Measurements from ENCODE around the gene AATK.
"Not testable (repeated sequence)": the region's sequence is repeated elsewhere in the genome, so short reads cannot be mapped to it uniquely, and the experiment has no call there.

The AATK gene

DNA sequence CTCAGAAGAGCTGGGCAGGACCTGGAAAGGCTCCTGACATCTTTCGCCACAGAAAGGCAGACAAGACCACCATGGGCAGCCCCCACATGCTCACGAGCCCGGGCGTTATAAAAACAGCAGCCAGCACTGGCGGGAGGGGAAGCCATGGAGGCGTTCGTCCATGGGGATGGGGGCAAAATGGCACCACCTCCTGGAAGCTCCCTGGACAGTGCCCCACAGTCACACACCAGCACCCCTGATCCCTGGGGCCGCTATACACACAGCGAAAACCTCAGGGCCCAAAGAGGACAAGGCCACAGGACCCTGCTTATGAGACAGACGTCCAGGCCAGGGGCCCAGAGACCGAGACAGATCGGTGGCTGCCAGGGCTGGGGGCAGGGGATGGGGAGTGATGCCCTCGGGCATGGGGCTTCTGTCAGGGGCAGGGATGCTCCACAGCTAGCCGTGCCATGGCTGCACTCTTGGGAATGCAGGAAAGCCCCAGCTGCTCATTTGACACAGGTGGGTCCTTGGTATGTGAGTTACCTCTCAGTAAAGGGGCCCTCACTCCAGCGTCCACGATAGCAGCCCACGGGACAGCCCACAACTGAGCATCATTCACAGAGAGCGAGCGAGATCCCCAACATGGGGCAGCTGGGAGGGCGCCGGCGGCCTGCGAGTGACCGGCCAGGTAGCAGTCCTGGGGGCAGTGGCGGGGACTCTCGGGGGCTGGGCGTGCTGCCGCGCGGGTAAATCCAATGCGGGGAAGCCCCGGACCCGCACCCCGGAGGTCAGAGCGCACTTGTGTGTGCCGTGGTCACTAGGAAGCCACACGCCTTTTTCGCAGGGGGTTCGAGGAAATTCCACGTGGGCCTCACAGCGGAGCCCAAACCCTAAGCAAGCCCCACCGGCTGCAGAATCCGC, 7.1 kb downstream of the AATK start:
- no peaks in the 10 kb centered on the region for H3K9me3 ChIP-seq (ENCODE audit: control insufficient read depth in 1 of 2, low read length in 2 of 2)
- H3K4me3 ChIP-seq (ENCODE audit: low read depth in 1 of 2, low read length in 2 of 2), result peak overlapping the region in 1 of 2 donors; percentile 44
- H3K4me1 ChIP-seq (ENCODE audit: control insufficient read depth in 1 of 2, insufficient read depth in 2 of 2, low read length in 2 of 2), result peaks cover 0 to 2% of the 10 kb centered on the region in 2 donors
- no peak overlapping the region for H3K27ac ChIP-seq (ENCODE audit: low read length)
- H3K27me3 ChIP-seq (ENCODE audit: low read depth, low read length), result no peaks in the 10 kb centered on the region
- no peaks in the 10 kb centered on the region for H3K36me3 ChIP-seq (ENCODE audit: control insufficient read depth in 1 of 2, insufficient read depth in 2 of 2, low read length in 2 of 2)

DNA sequence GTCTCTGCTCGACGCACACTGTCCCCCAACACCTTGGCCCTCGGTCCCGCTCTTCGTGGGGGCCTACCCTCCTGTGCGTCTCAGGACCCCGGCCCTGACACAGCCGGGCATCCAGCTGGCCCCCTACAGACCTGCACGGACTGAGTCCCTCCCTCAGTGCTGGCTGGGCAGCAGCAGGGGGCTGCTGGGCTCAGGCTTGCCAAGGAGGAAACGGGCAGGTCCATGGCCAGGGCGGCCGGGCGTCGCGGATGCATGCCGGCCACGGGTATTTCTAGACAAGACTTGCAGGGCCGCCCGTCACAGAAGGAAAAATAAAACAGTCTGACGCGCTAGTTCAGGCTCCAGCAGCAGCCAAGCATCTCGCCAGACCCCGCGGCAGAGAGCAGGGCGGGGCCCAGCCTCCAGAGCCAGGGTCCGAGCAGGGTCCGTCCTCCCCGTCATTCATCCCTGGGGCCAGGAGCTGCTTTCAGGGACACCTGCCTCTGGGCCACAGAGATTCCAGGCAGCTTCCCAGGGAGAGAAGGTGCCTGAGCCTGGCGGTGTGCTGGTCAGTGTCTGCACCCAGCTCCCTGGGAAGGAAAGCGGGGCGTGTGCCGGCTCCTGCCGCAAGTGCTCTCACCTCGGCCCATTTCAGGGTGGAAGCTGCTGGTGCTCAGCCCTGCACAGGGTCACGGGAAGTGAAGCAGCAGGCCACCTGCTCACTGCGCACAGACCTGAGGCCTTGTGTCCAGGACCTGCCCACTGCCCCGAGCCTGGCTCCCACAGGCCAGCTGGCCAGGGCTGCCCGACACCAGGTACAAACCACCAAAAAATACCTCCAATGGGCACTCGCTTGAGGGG, 8.0 kb downstream of the AATK start:
- H3K27ac ChIP-seq (ENCODE audit: low read length), result no peak overlapping the region
- no peaks in the 10 kb centered on the region for H3K36me3 ChIP-seq (ENCODE audit: control insufficient read depth in 1 of 2, insufficient read depth in 2 of 2, low read length in 2 of 2)
- H3K4me3 ChIP-seq (ENCODE audit: low read depth in 1 of 2, low read length in 2 of 2), result no peak overlapping the region

GRCh38 chr17:81156866-81157805, 8.9 kb downstream of the AATK start:
- Histone ChIP-seq H3K27me3 (ENCODE audit: low read depth, low read length) (no peaks in the 10 kb centered on the region), H3K4me1 (ENCODE audit: control insufficient read depth in 1 of 2, insufficient read depth in 2 of 2, low read length in 2 of 2) (no peaks in the 10 kb centered on the region), H3K27ac (ENCODE audit: low read length) (no peak overlapping the region), H3K36me3 (ENCODE audit: control insufficient read depth in 1 of 2, insufficient read depth in 2 of 2, low read length in 2 of 2) (no peaks in the 10 kb centered on the region), H3K4me3 (ENCODE audit: low read depth in 1 of 2, low read length in 2 of 2) (no peak overlapping the region), H3K9me3 (ENCODE audit: control insufficient read depth in 1 of 2, low read length in 2 of 2) (no peaks in the 10 kb centered on the region)

More for the DNA sequence above, 8.0 kb downstream of the AATK start:
- Histone ChIP-seq H3K9me3 (ENCODE audit: control insufficient read depth in 1 of 2, low read length in 2 of 2) (no peaks in the 10 kb centered on the region), H3K27me3 (ENCODE audit: low read depth, low read length) (no peaks in the 10 kb centered on the region), H3K4me1 (ENCODE audit: control insufficient read depth in 1 of 2, insufficient read depth in 2 of 2, low read length in 2 of 2) (no peaks in the 10 kb centered on the region)

GRCh38 chr17:81154961-81155360, 11.1 kb downstream of the AATK start:
- H3K4me1 ChIP-seq (ENCODE audit: control insufficient read depth in 1 of 2, insufficient read depth in 2 of 2, low read length in 2 of 2), result no peaks in the 10 kb centered on the region
- no peaks in the 10 kb centered on the region for H3K27me3 ChIP-seq (ENCODE audit: low read depth, low read length)
- H3K27ac ChIP-seq (ENCODE audit: low read length), result no peak overlapping the region
- no peaks in the 10 kb centered on the region for H3K9me3 ChIP-seq (ENCODE audit: control insufficient read depth in 1 of 2, low read length in 2 of 2)
- no peaks in the 10 kb centered on the region for H3K36me3 ChIP-seq (ENCODE audit: control insufficient read depth in 1 of 2, insufficient read depth in 2 of 2, low read length in 2 of 2)
- H3K4me3 ChIP-seq (ENCODE audit: low read depth in 1 of 2, low read length in 2 of 2), result no peak overlapping the region

DNA sequence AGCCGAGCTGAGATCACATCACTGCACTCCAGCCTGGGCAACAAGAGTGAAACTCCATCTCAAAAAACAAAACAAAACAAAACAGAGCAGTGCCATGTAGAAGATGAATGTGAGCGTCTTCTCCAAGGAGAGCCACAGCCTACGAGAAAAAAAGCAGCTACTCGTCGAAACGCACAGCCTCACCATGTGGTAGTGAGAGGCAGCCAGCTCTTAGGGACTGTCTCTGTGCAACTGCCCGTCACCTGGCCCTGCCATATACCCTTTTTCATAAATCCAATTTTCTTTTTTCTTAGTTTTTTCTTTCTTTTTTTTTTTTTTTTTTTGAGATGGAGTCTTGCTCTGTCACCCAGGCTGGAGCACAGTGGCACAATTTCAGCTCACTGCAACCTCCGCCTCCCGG, 12.0 kb downstream of the AATK start:
- not testable (repeated sequence) for H3K9me3 ChIP-seq (ENCODE audit: control insufficient read depth in 1 of 2, low read length in 2 of 2); H3K4me3 ChIP-seq (ENCODE audit: low read depth in 1 of 2, low read length in 2 of 2); H3K36me3 ChIP-seq (ENCODE audit: control insufficient read depth in 1 of 2, insufficient read depth in 2 of 2, low read length in 2 of 2); H3K27ac ChIP-seq (ENCODE audit: low read length); H3K27me3 ChIP-seq (ENCODE audit: low read depth, low read length); H3K4me1 ChIP-seq (ENCODE audit: control insufficient read depth in 1 of 2, insufficient read depth in 2 of 2, low read length in 2 of 2)

GRCh38 chr17:81153340-81153803, 12.6 kb downstream of the AATK start:
- H3K36me3 ChIP-seq (ENCODE audit: control insufficient read depth in 1 of 2, insufficient read depth in 2 of 2, low read length in 2 of 2), result no peaks in the 10 kb centered on the region
- no peak overlapping the region for H3K4me3 ChIP-seq (ENCODE audit: low read depth in 1 of 2, low read length in 2 of 2)
- H3K4me1 ChIP-seq (ENCODE audit: control insufficient read depth in 1 of 2, insufficient read depth in 2 of 2, low read length in 2 of 2), result no peaks in the 10 kb centered on the region
- H3K9me3 ChIP-seq (ENCODE audit: control insufficient read depth in 1 of 2, low read length in 2 of 2), result no peaks in the 10 kb centered on the region
- H3K27me3 ChIP-seq (ENCODE audit: low read depth, low read length), result no peaks in the 10 kb centered on the region
- no peak overlapping the region for H3K27ac ChIP-seq (ENCODE audit: low read length)

GRCh38 chr17:81152288-81152828, 13.7 kb downstream of the AATK start:
- Histone ChIP-seq H3K4me3 (ENCODE audit: low read depth in 1 of 2, low read length in 2 of 2) (no peak overlapping the region), H3K4me1 (ENCODE audit: control insufficient read depth in 1 of 2, insufficient read depth in 2 of 2, low read length in 2 of 2) (no peaks in the 10 kb centered on the region), H3K27ac (ENCODE audit: low read length) (no peak overlapping the region), H3K27me3 (ENCODE audit: low read depth, low read length) (no peaks in the 10 kb centered on the region), H3K9me3 (ENCODE audit: control insufficient read depth in 1 of 2, low read length in 2 of 2) (no peaks in the 10 kb centered on the region), H3K36me3 (ENCODE audit: control insufficient read depth in 1 of 2, insufficient read depth in 2 of 2, low read length in 2 of 2) (no peaks in the 10 kb centered on the region)

- Histone ChIP-seq H3K4me1 (ENCODE audit: control insufficient read depth in 1 of 2, insufficient read depth in 2 of 2, low read length in 2 of 2) (no peaks in the 10 kb centered on the region), H3K27me3 (ENCODE audit: low read depth, low read length) (no peaks in the 10 kb centered on the region), H3K4me3 (ENCODE audit: low read depth in 1 of 2, low read length in 2 of 2) (no peak overlapping the region), H3K27ac (ENCODE audit: low read length) (no peak overlapping the region), H3K9me3 (ENCODE audit: control insufficient read depth in 1 of 2, low read length in 2 of 2) (no peaks in the 10 kb centered on the region), H3K36me3 (ENCODE audit: control insufficient read depth in 1 of 2, insufficient read depth in 2 of 2, low read length in 2 of 2) (no peaks in the 10 kb centered on the region)
These were observed 14.7 kb downstream of the AATK start for GRCh38 chr17:81151278-81151677.

GRCh38 chr17:81150377-81151077, 15.5 kb downstream of the AATK start:
- Histone ChIP-seq H3K9me3 (ENCODE audit: control insufficient read depth in 1 of 2, low read length in 2 of 2) (no peaks in the 10 kb centered on the region), H3K4me3 (ENCODE audit: low read depth in 1 of 2, low read length in 2 of 2) (peak overlapping the region in 1 of 2 donors; percentile 20), H3K4me1 (ENCODE audit: control insufficient read depth in 1 of 2, insufficient read depth in 2 of 2, low read length in 2 of 2) (no peaks in the 10 kb centered on the region), H3K36me3 (ENCODE audit: control insufficient read depth in 1 of 2, insufficient read depth in 2 of 2, low read length in 2 of 2) (no peaks in the 10 kb centered on the region), H3K27me3 (ENCODE audit: low read depth, low read length) (no peaks in the 10 kb centered on the region), H3K27ac (ENCODE audit: low read length) (no peak overlapping the region)

DNA sequence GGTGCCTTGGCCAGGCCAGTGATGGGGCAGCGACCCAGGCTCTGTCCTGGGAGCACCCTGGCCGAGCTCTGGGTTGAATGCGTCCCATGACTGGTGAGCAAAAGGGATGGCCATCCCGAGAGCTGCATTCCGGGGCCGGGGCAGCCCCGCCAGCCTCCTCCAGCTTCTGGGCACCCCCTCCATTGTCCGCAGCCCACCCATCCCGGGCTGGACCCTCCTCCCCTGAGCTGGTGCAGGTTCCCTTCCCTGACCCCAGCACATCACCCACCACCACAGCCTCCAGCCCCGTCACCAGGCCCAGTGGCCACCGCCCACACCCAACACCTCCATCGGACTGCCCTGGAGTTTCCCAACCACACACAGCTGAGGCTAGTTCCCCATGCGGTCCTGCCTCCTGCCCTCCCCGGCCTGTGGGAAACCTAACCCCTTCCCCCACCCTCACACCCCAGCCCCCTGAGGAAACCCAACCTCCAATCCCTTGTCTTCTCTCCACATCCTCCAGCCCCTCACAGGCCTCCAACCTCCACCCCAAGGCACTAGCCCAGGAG, 17.0 kb downstream of the AATK start:
- no peaks in the 10 kb centered on the region for H3K9me3 ChIP-seq (ENCODE audit: control insufficient read depth in 1 of 2, low read length in 2 of 2)
- H3K27me3 ChIP-seq (ENCODE audit: low read depth, low read length), result no peaks in the 10 kb centered on the region
- no peak overlapping the region for H3K27ac ChIP-seq (ENCODE audit: low read length)
- H3K36me3 ChIP-seq (ENCODE audit: control insufficient read depth in 1 of 2, insufficient read depth in 2 of 2, low read length in 2 of 2), result no peaks in the 10 kb centered on the region
- H3K4me3 ChIP-seq (ENCODE audit: low read depth in 1 of 2, low read length in 2 of 2), result no peak overlapping the region
- no peaks in the 10 kb centered on the region for H3K4me1 ChIP-seq (ENCODE audit: control insufficient read depth in 1 of 2, insufficient read depth in 2 of 2, low read length in 2 of 2)

All from muscle layer of duodenum (tissue), 2 donors.